SK-N-SH treated with all-trans-retinoic acid at 6 μM for 48 hours (cell line): ENCODE results near the gene TMEM235.

Source experiments
- ARNTL ChIP-seq: fragments of 450-650 bp; formaldehyde crosslinking; IDR thresholded peaks from 2 replicates; pipeline ENCODE4 v1.5.0; 2020; ENCODE audit warnings: low read depth, mild to moderate bottlenecking, moderate library complexity, borderline replicate concordance
- CSDC2 ChIP-seq: fragments of 250-450 bp; sonication (Bioruptor Pico); IDR thresholded peaks from 2 replicates; pipeline ENCODE4 v1.5.0; 2020; ENCODE audit warnings: mild to moderate bottlenecking, moderate library complexity
- CSRNP3 ChIP-seq: fragments of 250-450 bp; sonication (Bioruptor Pico); IDR thresholded peaks from 2 replicates; pipeline ENCODE4 v1.5.1; 2021; ENCODE audit warnings: mild to moderate bottlenecking, moderate library complexity
- ESRRG ChIP-seq: fragments of 250-450 bp; sonication (Bioruptor Pico); IDR thresholded peaks from 2 replicates; pipeline ENCODE4 v1.6.1; 2021; ENCODE audit warnings: mild to moderate bottlenecking
- GLIS3 ChIP-seq: fragments of 250-450 bp; sonication (Bioruptor Pico); IDR thresholded peaks from 2 replicates; pipeline ENCODE4 v1.5.0; 2020; ENCODE audit warnings: mild to moderate bottlenecking, moderate library complexity
- ISL1 ChIP-seq: fragments of 250-450 bp; sonication (Bioruptor Pico); IDR thresholded peaks from 2 replicates; pipeline ENCODE4 v2.1.2; 2022; ENCODE audit warnings: mild to moderate bottlenecking, moderate library complexity
- PATZ1 ChIP-seq: fragments of 250-450 bp; sonication (Bioruptor Pico); IDR thresholded peaks from 2 replicates; pipeline ENCODE4 v1.8.0; 2020; ENCODE audit warnings: mild to moderate bottlenecking, moderate library complexity, borderline replicate concordance
- POU6F1 ChIP-seq: fragments of 250-450 bp; sonication (Bioruptor Pico); IDR thresholded peaks from 2 replicates; pipeline ENCODE4 v1.8.0; 2021; ENCODE audit warnings: low read depth, mild to moderate bottlenecking, moderate library complexity, borderline replicate concordance
- SNAI2 ChIP-seq: fragments of 250-450 bp; sonication (Bioruptor Pico); IDR thresholded peaks from 2 replicates; pipeline ENCODE4 v1.5.0; 2020; ENCODE audit warnings: mild to moderate bottlenecking, moderate library complexity
- TOX ChIP-seq: fragments of 250-450 bp; sonication (Bioruptor Pico); IDR thresholded peaks from 2 replicates; pipeline ENCODE4 v1.8.0; 2021; ENCODE audit warnings: mild to moderate bottlenecking, moderate library complexity, borderline replicate concordance
- ZC3H10 ChIP-seq: fragments of 250-450 bp; sonication (Bioruptor Pico); IDR thresholded peaks from 2 replicates; pipeline ENCODE4 v1.5.1; 2021; ENCODE audit warnings: mild to moderate bottlenecking, moderate library complexity
- ZNF70 ChIP-seq: fragments of 450-650 bp; formaldehyde crosslinking; IDR thresholded peaks from 2 replicates; pipeline ENCODE4 v1.5.0; 2020; ENCODE audit warnings: mild to moderate bottlenecking, moderate library complexity
- ZNF8 ChIP-seq: fragments of 450-650 bp; formaldehyde crosslinking; IDR thresholded peaks from 2 replicates; pipeline ENCODE4 v1.5.0; 2020; ENCODE audit warnings: mild to moderate bottlenecking, moderate library complexity

GRCh38 chr17:78279360-78279990 lies 48.0 kb downstream of the TMEM235 start:
- TF ChIP-seq SNAI2 (CRISPR knock-in tag): no peak
- no peak for TF ChIP-seq TOX
- no peak for TF ChIP-seq PATZ1 (CRISPR knock-in tag)
- TF ChIP-seq GLIS3: no peak
- TF ChIP-seq POU6F1 (CRISPR knock-in tag): no peak
- no peak for TF ChIP-seq CSDC2
- no peak for TF ChIP-seq ZNF8 (CRISPR knock-in tag)
- no peak for TF ChIP-seq ZC3H10 (CRISPR knock-in tag)
- TF ChIP-seq CSRNP3 (CRISPR knock-in tag): no peak
- TF ChIP-seq ARNTL (CRISPR knock-in tag): no peak
- TF ChIP-seq ZNF70 (CRISPR knock-in tag): no peak
- TF ChIP-seq ESRRG (CRISPR knock-in tag): no peak
- no peak for TF ChIP-seq ISL1
